SKM-1 treated with dmso at 0.1 percent for 144 hours (cell line): ENCODE measurements around the gene CLEC5A.
A peak's percentile ranks its signal among the peaks of the same experiment; 100 is the strongest.
"Not testable (repeated sequence)": the region's sequence is repeated elsewhere in the genome, so short reads cannot be mapped to it uniquely, and the experiment has no call there.

ENCODE experiments used
- DNase-seq: peaks from one replicate; lab custom pipeline; 2025; ENCODE audit not compliant: unreplicated experiment; lab: John Stamatoyannopoulos, UW

Gene CLEC5A

DNA sequence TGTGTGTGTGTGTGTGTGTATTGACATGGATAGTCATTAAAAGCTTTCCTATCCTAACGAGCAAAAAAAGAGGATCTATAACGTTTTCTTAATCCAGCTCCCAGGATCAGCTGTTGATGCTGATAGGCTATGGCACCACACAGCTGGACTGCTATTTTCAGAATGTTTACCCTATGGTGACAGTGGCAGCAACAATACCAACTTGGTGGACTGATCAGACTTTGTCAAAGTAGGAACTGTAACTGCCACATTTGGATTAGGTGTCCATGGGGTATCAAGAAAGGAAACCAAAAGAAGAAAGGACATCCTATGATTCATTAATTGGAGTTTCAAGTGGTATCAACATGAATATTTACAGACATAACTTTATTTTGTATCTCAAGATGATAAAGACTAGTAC, 2.7 kb upstream of the CLEC5A start:
- DNase-seq = no peak

GRCh38 chr7:141949021-141949420, 2.2 kb upstream of the CLEC5A start:
- no peak for DNase-seq

DNA sequence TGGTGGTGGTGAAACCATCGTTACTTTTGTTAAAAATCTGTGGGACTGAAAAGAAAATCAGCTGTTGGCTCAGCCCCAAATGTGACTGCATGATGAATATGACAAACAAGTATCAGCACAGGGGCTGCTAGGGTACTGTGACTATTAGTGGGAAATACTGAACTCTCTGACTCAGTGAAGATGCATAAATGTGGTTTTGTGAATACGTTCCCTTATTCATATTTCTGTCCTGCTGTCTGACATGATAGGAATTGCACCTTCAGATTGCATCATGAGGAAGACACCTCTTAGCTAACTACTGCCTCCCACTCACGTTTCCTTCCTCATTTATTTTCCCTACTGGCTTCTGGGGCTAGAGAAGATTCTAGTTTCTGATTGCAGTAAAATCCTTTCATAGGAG, 1.4 kb downstream of the CLEC5A start:
- peak; percentile 97 for DNase-seq

DNA sequence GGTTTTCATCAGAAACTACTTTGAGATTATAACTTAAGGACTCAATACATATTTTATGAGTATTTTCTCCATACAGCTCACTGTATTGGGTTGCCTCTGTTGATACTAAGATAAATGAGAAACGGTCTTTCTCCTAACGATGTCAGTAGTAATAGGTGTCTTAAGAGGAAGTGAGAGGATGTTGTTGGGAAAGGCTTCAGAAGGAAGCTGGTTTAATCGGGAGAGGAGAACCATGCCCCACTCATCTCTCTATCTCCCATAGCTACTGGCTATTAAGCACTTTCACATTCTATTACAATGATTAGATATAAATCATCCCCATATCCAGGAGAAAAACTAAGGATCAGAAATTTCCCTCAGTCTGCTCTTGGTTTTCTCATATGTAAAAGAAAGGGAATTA, 2.0 kb downstream of the CLEC5A start:
- DNase-seq = peak; percentile 68

- DNase-seq = no peak
Measured at GRCh38 chr7:141943846-141944245, 2.9 kb downstream of the CLEC5A start.

DNA sequence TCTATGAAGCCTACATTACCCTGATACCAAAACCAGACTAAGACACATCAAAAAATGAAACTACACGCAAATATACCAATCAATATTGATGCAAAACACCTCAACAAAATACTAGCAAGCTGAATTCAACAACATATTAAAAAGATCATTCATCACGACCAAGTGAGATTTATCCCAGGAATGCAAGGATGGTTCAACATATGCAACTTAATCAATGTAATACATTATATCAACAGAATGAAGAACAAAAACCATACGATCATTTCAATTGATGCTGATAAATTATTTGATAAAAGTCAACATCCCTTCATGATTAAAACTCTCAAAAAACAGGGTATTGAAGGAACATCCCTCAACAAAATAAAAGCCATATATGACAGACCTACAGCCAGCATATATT, 5.7 kb downstream of the CLEC5A start:
- DNase-seq = no peak

- DNase-seq = no peak
Measured at GRCh38 chr7:141930211-141930610, 16.6 kb downstream of the CLEC5A start.

GRCh38 chr7:141928845-141929195, 18.0 kb downstream of the CLEC5A start:
- DNase-seq = peak; percentile 42

GRCh38 chr7:141928146-141928844, 18.5 kb downstream of the CLEC5A start:
- DNase-seq = peak; percentile 68

- no peak for DNase-seq
Measured at GRCh38 chr7:141920281-141920680, 26.5 kb downstream of the CLEC5A start.

DNA sequence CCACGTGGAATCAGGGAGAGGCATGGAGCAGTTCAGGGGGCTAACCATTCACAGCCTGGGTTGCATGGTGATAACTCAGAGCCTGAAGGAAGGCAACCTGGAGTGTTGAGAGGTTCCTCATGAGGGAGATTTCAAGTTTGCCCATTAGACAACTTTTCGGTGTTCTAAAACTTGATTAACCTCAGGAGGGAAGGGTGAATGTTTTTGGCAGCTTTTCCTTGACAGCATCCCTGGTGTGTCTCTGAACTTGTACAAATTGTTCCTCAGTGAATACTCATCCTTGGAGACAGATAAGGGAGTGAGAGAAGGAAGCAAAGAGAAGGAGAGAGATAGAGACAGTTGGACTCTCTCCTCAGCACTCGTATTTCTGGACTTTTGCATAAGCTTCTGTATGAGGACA, 30.7 kb downstream of the CLEC5A start, which contains the start of gene OR9A4:
Gene OR9A4 (plus strand): TSS at position 301 of the 400 bp plus-strand sequence. CDS start 2,477 bp downstream, outside the sequence.
- DNase-seq = no peak

- no peak for DNase-seq
Measured at GRCh38 chr7:141915565-141915964, 31.2 kb downstream of the CLEC5A start.

DNA sequence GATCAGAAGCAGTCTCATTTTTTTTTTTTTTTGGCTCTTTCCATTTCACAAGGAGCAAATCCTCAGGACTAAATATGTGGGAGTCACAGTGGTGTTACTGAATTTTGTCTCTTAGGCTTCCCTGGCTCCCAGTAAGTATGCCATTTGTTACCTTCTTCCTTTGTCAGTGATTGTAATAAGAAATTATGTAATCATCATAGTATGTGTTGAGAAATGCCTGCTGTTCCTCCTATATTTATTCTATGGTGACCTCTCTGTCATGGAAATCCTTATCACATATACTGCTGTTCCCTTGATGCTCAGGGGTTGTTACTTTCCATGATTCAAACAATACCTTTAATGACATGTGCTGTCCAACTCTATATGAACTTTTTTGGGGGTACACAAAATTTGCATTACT, 35.4 kb downstream of the CLEC5A start:
- peak; percentile 10 for DNase-seq

GRCh38 chr7:141906285-141906684, 40.5 kb downstream of the CLEC5A start:
- DNase-seq = no peak

- not testable (repeated sequence) for DNase-seq
Measured at GRCh38 chr7:141899366-141899765, 47.4 kb downstream of the CLEC5A start.

DNA sequence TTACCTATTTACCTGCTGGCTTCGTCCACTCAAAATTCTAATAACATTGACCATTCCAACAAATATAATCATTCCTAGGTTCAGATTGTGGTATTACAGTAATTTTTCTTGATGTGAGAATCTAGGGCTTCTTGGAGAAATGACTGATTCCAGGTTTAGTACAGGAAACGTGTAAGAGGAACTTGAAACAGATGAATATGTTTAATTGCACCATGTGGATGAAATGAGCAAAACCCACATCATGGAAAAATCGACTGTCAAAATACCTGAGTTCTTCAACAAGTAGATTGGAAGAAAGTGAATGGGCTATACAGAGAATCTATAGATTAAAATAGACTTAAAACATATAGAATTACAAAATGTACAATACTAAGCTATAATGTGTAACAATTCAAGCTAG, 55.4 kb downstream of the CLEC5A start:
- no peak for DNase-seq

DNA sequence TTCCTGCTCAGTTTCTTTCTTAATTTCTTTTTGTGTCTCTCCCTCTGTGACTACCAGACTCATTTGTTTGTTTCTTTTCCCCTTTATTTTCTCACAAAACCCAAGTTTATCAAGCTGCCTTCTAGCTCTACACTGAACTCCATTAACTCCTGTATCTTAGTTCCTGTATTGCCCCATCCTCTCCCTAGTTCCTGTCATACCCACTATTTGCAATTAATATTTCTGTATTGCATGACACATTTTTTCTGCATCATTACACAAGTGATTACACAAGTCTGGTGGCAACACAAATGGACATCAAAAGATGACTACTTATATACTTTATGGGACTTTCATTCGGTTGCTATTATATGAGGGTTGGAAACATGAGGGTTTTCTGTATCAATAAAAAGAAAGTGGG, 57.5 kb downstream of the CLEC5A start:
- DNase-seq = peak; percentile 22

GRCh38 chr7:141884539-141885225, 62.1 kb downstream of the CLEC5A start:
- no peak for DNase-seq

- DNase-seq = no peak
Measured at GRCh38 chr7:141880960-141881359, 65.8 kb downstream of the CLEC5A start.

GRCh38 chr7:141877365-141877764, 69.4 kb downstream of the CLEC5A start:
- DNase-seq = no peak
